ENCODE data around the gene TBX18. TPM values are rescaled to one million over a fixed set of nuclear protein-coding genes. Genes with fewer than 3 reads are reported as not detected.

The TBX18 gene
- total RNA-seq, 1 experiment from 2014 or later = 0.42 TPM

- no TSS peak for BruUV-seq (replicated peaks)
- Mint-ChIP-seq H3K36me3 (ENCODE audit: insufficient read depth, unreplicated experiment) (no peaks in the 10 kb centered on the region), H3K27ac (ENCODE audit: low read depth, unreplicated experiment) (peak overlapping the region; percentile 59), H3K4me3 (ENCODE audit: unreplicated experiment) (no peak overlapping the region), H3K27me3 (ENCODE audit: insufficient read depth, unreplicated experiment) (no peaks in the 10 kb centered on the region), H3K4me1 (ENCODE audit: insufficient read depth, unreplicated experiment) (peaks cover 17% of the 10 kb centered on the region), H3K9me3 (ENCODE audit: unreplicated experiment) (no peaks in the 10 kb centered on the region)
- DNase-seq (ENCODE audit: unreplicated experiment) = no peak
- intact Hi-C loops (cut with micrococcal nuclease) = no loop called here
- CTCF ChIA-PET = no interaction called here
- no peak for TF ChIP-seq CTCF (IDR thresholded peaks at IDR 0.05; ENCODE audit: unreplicated experiment)
- POLR2A ChIA-PET = no interaction called here
Observed at GRCh38 chr6:84805145-84805544, 40.7 kb upstream of the TBX18 start.

- Mint-ChIP-seq H3K4me3 (ENCODE audit: unreplicated experiment) (no peak overlapping the region), H3K9me3 (ENCODE audit: unreplicated experiment) (no peaks in the 10 kb centered on the region), H3K27me3 (ENCODE audit: insufficient read depth, unreplicated experiment) (no peaks in the 10 kb centered on the region), H3K36me3 (ENCODE audit: insufficient read depth, unreplicated experiment) (no peaks in the 10 kb centered on the region), H3K27ac (ENCODE audit: low read depth, unreplicated experiment) (peak overlapping the region; percentile 59), H3K4me1 (ENCODE audit: insufficient read depth, unreplicated experiment) (peaks cover 17% of the 10 kb centered on the region)
- intact Hi-C loops (cut with micrococcal nuclease) = no loop called here
- ChIA-PET POLR2A (no interaction called here), CTCF (no interaction called here)
- DNase-seq (ENCODE audit: unreplicated experiment) = peak; percentile 44
- no peak for TF ChIP-seq CTCF (IDR thresholded peaks at IDR 0.05; ENCODE audit: unreplicated experiment)
- no TSS peak for BruUV-seq (replicated peaks)
Observed at GRCh38 chr6:84804720-84805119, 40.3 kb upstream of the TBX18 start.

- POLR2A ChIA-PET = interaction anchor here (0.6 kb wide), 1 partner anchor 60 kb away, joined by 3 read pairs; no protein-coding TSS in a partner anchor
- no peak overlapping the region for H3K27ac Mint-ChIP-seq (ENCODE audit: low read depth, unreplicated experiment)
Observed at GRCh38 chr6:84801250-84801649, 36.9 kb upstream of the TBX18 start.

GRCh38 chr6:84798257-84798656 is 33.9 kb upstream of the TBX18 start:
- Mint-ChIP-seq H3K27ac (ENCODE audit: low read depth, unreplicated experiment) (no peak overlapping the region), H3K4me3 (ENCODE audit: unreplicated experiment) (no peak overlapping the region), H3K4me1 (ENCODE audit: insufficient read depth, unreplicated experiment) (peaks cover 10% of the 10 kb centered on the region), H3K9me3 (ENCODE audit: unreplicated experiment) (peaks cover 7% of the 10 kb centered on the region), H3K27me3 (ENCODE audit: insufficient read depth, unreplicated experiment) (no peaks in the 10 kb centered on the region), H3K36me3 (ENCODE audit: insufficient read depth, unreplicated experiment) (no peaks in the 10 kb centered on the region)
- peak; percentile 31 for DNase-seq (ENCODE audit: unreplicated experiment)
- no peak for TF ChIP-seq CTCF (IDR thresholded peaks at IDR 0.05; ENCODE audit: unreplicated experiment)
- no TSS peak for BruUV-seq (replicated peaks)
- intact Hi-C loops (cut with micrococcal nuclease) = no loop called here
- ChIA-PET CTCF (no interaction called here), POLR2A (no interaction called here)

More at GRCh38 chr6:84801250-84801649, 36.9 kb upstream of the TBX18 start:
- no peak for TF ChIP-seq CTCF (IDR thresholded peaks at IDR 0.05; ENCODE audit: unreplicated experiment)
- H3K36me3 Mint-ChIP-seq (ENCODE audit: insufficient read depth, unreplicated experiment) = no peaks in the 10 kb centered on the region
- H3K27me3 Mint-ChIP-seq (ENCODE audit: insufficient read depth, unreplicated experiment) = no peaks in the 10 kb centered on the region
- intact Hi-C loops (cut with micrococcal nuclease) = no loop called here
- no peak overlapping the region for H3K4me3 Mint-ChIP-seq (ENCODE audit: unreplicated experiment)
- peak; percentile 53 for DNase-seq (ENCODE audit: unreplicated experiment)
- CTCF ChIA-PET = no interaction called here
- peaks cover 5% of the 10 kb centered on the region for H3K9me3 Mint-ChIP-seq (ENCODE audit: unreplicated experiment)
- H3K4me1 Mint-ChIP-seq (ENCODE audit: insufficient read depth, unreplicated experiment) = peaks cover 26% of the 10 kb centered on the region
- BruUV-seq (replicated peaks) = no TSS peak

All from MCF 10A (cell line).